ENCODE results near the gene C1orf159.
"Not testable (repeated sequence)": the region's sequence is repeated elsewhere in the genome, so short reads cannot be mapped to it uniquely, and the experiment has no call there.

Gene C1orf159

DNA sequence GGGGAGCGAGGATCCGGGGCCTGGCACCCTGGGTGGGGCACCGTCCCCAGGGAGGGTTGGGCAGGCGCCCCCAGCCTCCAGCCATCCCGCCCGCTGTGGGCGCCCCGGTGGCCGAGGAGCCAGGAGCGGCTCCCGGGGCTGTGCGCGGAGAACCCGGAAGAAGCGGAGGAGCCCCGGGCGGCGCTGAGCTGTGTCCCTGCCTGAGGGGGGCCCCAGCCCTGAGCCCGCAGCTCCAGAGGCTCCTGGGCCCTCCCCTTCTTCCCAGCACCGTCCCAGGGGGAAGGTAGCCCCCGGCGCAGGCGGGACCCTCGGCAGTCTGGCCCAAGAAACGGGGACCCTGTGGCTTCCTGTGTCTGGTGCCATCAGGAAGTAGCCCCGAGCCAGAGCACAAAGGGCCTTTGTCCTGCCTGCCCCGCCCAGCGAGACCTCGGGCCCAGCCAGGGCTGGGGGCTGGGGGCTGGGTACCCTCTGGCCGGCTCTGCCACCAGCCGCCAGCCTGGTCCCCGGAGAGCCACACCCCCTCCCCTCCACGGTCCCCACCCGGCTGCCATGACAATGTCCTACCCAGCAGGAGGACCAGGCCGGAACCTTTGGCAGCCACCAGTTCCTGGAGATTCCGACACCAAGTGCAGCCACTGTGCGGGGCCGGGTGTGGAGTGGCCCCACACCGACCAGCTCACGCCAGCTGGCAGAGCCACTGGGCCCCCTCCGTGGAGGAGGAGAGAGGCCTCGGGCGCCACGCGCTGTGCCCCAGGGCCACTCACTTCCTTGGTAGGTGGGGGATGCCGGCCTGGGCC, 42.2 kb upstream of the C1orf159 start:
- H3K4me1 ChIP-seq (ENCODE audit: control insufficient read depth, insufficient read depth, low read length): peaks cover 12% of the 10 kb centered on the region
- H3K36me3 ChIP-seq (ENCODE audit: control insufficient read depth, insufficient read depth, low read length): no peaks in the 10 kb centered on the region; the same call in 1 of the 2 replicates
- no peaks in the 10 kb centered on the region for H3K9me3 ChIP-seq (ENCODE audit: control insufficient read depth, insufficient read depth, low read length)
- peak overlapping the region; percentile 24; the same call in 1 of the 2 replicates for H3K4me3 ChIP-seq (ENCODE audit: low read length)
- H3K27ac ChIP-seq (ENCODE audit: low read length): no peak overlapping the region
- DNase-seq (ENCODE audit: low read depth, low spot score): no peak
- no CpG with 5 or more reads among the region's 46 CpGs for WGBS (ENCODE audit: insufficient coverage, insufficient read length)
- no peaks in the 10 kb centered on the region for H3K27me3 ChIP-seq (ENCODE audit: control insufficient read depth, insufficient read depth, low read length)

DNA sequence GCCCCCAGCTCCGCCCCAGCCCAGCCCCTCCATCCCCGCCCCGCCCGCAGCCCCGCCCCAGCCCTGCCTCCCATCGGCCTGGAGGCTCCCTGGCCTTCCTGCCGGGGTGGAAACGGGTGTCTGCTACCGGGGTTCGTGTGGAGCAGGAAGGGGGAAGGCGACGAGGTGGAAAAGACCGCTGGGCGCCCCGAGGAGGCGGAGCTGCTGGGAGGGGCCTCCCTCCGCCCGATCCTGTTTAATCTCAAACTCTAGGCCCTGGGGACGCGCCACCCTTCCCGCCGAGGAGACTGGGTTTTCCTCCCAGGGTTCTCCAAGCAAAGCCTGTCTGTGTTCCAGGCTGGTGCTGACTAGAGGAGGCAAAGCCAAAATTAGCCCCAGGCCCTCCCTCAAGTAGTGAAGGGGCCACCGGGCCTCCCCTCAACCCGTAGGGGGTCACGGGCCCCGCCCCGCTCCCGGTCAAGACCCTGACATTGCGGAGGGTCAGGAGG, 41.6 kb upstream of the C1orf159 start:
- WGBS (ENCODE audit: insufficient coverage, insufficient read length): no CpG with 5 or more reads among the region's 29 CpGs
- H3K9me3 ChIP-seq (ENCODE audit: control insufficient read depth, insufficient read depth, low read length): no peaks in the 10 kb centered on the region
- peaks cover 7% of the 10 kb centered on the region for H3K4me1 ChIP-seq (ENCODE audit: control insufficient read depth, insufficient read depth, low read length)
- H3K27me3 ChIP-seq (ENCODE audit: control insufficient read depth, insufficient read depth, low read length): no peaks in the 10 kb centered on the region
- H3K36me3 ChIP-seq (ENCODE audit: control insufficient read depth, insufficient read depth, low read length): no peaks in the 10 kb centered on the region; the same call in 1 of the 2 replicates
- H3K27ac ChIP-seq (ENCODE audit: low read length): no peak overlapping the region
- H3K4me3 ChIP-seq (ENCODE audit: low read length): peak overlapping the region; percentile 24; the same call in 1 of the 2 replicates
- no peak for DNase-seq (ENCODE audit: low read depth, low spot score)

- no peaks in the 10 kb centered on the region; the same call in 1 of the 2 replicates for H3K36me3 ChIP-seq (ENCODE audit: control insufficient read depth, insufficient read depth, low read length)
- H3K27ac ChIP-seq (ENCODE audit: low read length): no peak overlapping the region
- no peaks in the 10 kb centered on the region for H3K9me3 ChIP-seq (ENCODE audit: control insufficient read depth, insufficient read depth, low read length)
- H3K27me3 ChIP-seq (ENCODE audit: control insufficient read depth, insufficient read depth, low read length): no peaks in the 10 kb centered on the region
- DNase-seq (ENCODE audit: low read depth, low spot score): no peak
- no CpG with 5 or more reads among the region's 9 CpGs for WGBS (ENCODE audit: insufficient coverage, insufficient read length)
- peaks cover 3% of the 10 kb centered on the region for H3K4me1 ChIP-seq (ENCODE audit: control insufficient read depth, insufficient read depth, low read length)
- no peak overlapping the region for H3K4me3 ChIP-seq (ENCODE audit: low read length)
Measured at GRCh38 chr1:1157033-1157365, 41.1 kb upstream of the C1orf159 start.

DNA sequence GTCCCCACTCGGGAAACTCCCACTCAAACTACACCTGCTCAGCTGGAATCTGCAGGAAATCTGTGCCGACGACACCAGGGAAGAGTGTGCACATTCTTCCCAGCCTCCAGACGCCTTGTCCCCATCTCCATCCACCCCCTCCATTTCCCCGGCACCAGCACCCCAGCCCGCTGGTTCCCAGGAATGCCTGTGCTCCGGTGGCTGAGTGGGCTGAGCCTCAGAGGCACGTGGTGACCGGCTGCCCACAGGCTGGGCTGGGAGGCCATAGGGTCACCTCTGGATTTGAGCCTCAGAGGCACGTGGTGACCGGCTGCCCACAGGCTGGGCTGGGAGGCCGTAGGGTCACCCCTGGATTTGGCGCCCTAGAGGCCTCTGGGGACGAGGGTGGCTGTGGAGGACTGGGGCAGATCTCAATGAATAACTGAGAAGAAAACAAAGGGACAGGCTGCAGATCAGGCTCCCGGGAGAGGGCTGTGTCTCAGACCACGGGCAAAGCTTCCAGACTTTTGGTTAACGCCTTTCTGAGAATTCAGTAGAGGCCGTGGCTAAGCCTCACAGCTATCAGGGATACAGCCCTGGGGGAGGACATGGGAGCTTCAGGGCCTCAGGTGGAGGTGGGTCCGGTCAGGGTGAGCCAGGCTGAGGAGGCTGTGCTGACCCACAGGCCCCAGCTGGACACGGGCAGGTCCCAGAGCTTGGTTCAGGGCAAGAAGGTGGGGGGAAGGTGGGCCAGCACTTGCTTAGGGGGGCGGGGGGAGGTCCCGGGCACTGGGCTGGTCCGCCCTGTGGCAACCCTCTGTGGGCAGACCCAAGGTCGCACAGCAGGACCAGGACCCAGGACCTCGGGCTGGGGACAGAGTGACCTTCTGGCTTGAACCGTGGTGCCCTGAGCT, 40.5 kb upstream of the C1orf159 start:
- Histone ChIP-seq H3K4me3 (ENCODE audit: low read length) (no peak overlapping the region), H3K4me1 (ENCODE audit: control insufficient read depth, insufficient read depth, low read length) (peaks cover 3% of the 10 kb centered on the region), H3K27ac (ENCODE audit: low read length) (no peak overlapping the region), H3K36me3 (ENCODE audit: control insufficient read depth, insufficient read depth, low read length) (no peaks in the 10 kb centered on the region; the same call in 1 of the 2 replicates), H3K27me3 (ENCODE audit: control insufficient read depth, insufficient read depth, low read length) (no peaks in the 10 kb centered on the region), H3K9me3 (ENCODE audit: control insufficient read depth, insufficient read depth, low read length) (no peaks in the 10 kb centered on the region)
- DNase-seq (ENCODE audit: low read depth, low spot score): no peak
- WGBS (ENCODE audit: insufficient coverage, insufficient read length): no CpG with 5 or more reads among the region's 26 CpGs

GRCh38 chr1:1155258-1155657, 39.4 kb upstream of the C1orf159 start:
- no CpG with 5 or more reads among the region's 10 CpGs for WGBS (ENCODE audit: insufficient coverage, insufficient read length)
- no peak for DNase-seq (ENCODE audit: low read depth, low spot score)
- no peak overlapping the region for H3K4me3 ChIP-seq (ENCODE audit: low read length)
- no peaks in the 10 kb centered on the region for H3K9me3 ChIP-seq (ENCODE audit: control insufficient read depth, insufficient read depth, low read length)
- peaks cover 1% of the 10 kb centered on the region for H3K4me1 ChIP-seq (ENCODE audit: control insufficient read depth, insufficient read depth, low read length)
- H3K27ac ChIP-seq (ENCODE audit: low read length): no peak overlapping the region
- no peaks in the 10 kb centered on the region; the same call in 1 of the 2 replicates for H3K36me3 ChIP-seq (ENCODE audit: control insufficient read depth, insufficient read depth, low read length)
- no peaks in the 10 kb centered on the region for H3K27me3 ChIP-seq (ENCODE audit: control insufficient read depth, insufficient read depth, low read length)

- peaks cover 1% of the 10 kb centered on the region for H3K4me1 ChIP-seq (ENCODE audit: control insufficient read depth, insufficient read depth, low read length)
- H3K36me3 ChIP-seq (ENCODE audit: control insufficient read depth, insufficient read depth, low read length): no peaks in the 10 kb centered on the region; the same call in 1 of the 2 replicates
- no peaks in the 10 kb centered on the region for H3K9me3 ChIP-seq (ENCODE audit: control insufficient read depth, insufficient read depth, low read length)
- H3K4me3 ChIP-seq (ENCODE audit: low read length): no peak overlapping the region
- no peak for DNase-seq (ENCODE audit: low read depth, low spot score)
- WGBS (ENCODE audit: insufficient coverage, insufficient read length): no CpG with 5 or more reads among the region's 4 CpGs
- no peak overlapping the region for H3K27ac ChIP-seq (ENCODE audit: low read length)
- H3K27me3 ChIP-seq (ENCODE audit: control insufficient read depth, insufficient read depth, low read length): no peaks in the 10 kb centered on the region
Measured at GRCh38 chr1:1153874-1154273, 38.0 kb upstream of the C1orf159 start.

GRCh38 chr1:1153215-1153614, 37.3 kb upstream of the C1orf159 start:
- DNase-seq (ENCODE audit: low read depth, low spot score); H3K9me3 ChIP-seq (ENCODE audit: control insufficient read depth, insufficient read depth, low read length); H3K4me3 ChIP-seq (ENCODE audit: low read length); H3K36me3 ChIP-seq (ENCODE audit: control insufficient read depth, insufficient read depth, low read length); H3K27ac ChIP-seq (ENCODE audit: low read length); H3K4me1 ChIP-seq (ENCODE audit: control insufficient read depth, insufficient read depth, low read length); H3K27me3 ChIP-seq (ENCODE audit: control insufficient read depth, insufficient read depth, low read length): not testable (repeated sequence)
- WGBS (ENCODE audit: insufficient coverage, insufficient read length): no CpG with 5 or more reads among the region's 14 CpGs

GRCh38 chr1:1152431-1152830, 36.5 kb upstream of the C1orf159 start:
- no CpG with 5 or more reads among the region's 13 CpGs for WGBS (ENCODE audit: insufficient coverage, insufficient read length)
- not testable (repeated sequence) for H3K27me3 ChIP-seq (ENCODE audit: control insufficient read depth, insufficient read depth, low read length); H3K9me3 ChIP-seq (ENCODE audit: control insufficient read depth, insufficient read depth, low read length); DNase-seq (ENCODE audit: low read depth, low spot score); H3K27ac ChIP-seq (ENCODE audit: low read length); H3K4me3 ChIP-seq (ENCODE audit: low read length); H3K4me1 ChIP-seq (ENCODE audit: control insufficient read depth, insufficient read depth, low read length); H3K36me3 ChIP-seq (ENCODE audit: control insufficient read depth, insufficient read depth, low read length)

GRCh38 chr1:1151306-1151705, 35.4 kb upstream of the C1orf159 start:
- no peaks in the 10 kb centered on the region for H3K9me3 ChIP-seq (ENCODE audit: control insufficient read depth, insufficient read depth, low read length)
- WGBS (ENCODE audit: insufficient coverage, insufficient read length): no CpG with 5 or more reads among the region's 21 CpGs
- H3K27me3 ChIP-seq (ENCODE audit: control insufficient read depth, insufficient read depth, low read length): no peaks in the 10 kb centered on the region
- DNase-seq (ENCODE audit: low read depth, low spot score): no peak
- no peaks in the 10 kb centered on the region; the same call in 1 of the 2 replicates for H3K36me3 ChIP-seq (ENCODE audit: control insufficient read depth, insufficient read depth, low read length)
- no peak overlapping the region for H3K27ac ChIP-seq (ENCODE audit: low read length)
- no peaks in the 10 kb centered on the region for H3K4me1 ChIP-seq (ENCODE audit: control insufficient read depth, insufficient read depth, low read length)
- H3K4me3 ChIP-seq (ENCODE audit: low read length): no peak overlapping the region

GRCh38 chr1:1150100-1150499, 34.2 kb upstream of the C1orf159 start:
- DNase-seq (ENCODE audit: low read depth, low spot score): no peak
- Histone ChIP-seq H3K27me3 (ENCODE audit: control insufficient read depth, insufficient read depth, low read length) (no peaks in the 10 kb centered on the region), H3K36me3 (ENCODE audit: control insufficient read depth, insufficient read depth, low read length) (no peaks in the 10 kb centered on the region; the same call in 1 of the 2 replicates), H3K27ac (ENCODE audit: low read length) (no peak overlapping the region), H3K4me1 (ENCODE audit: control insufficient read depth, insufficient read depth, low read length) (no peaks in the 10 kb centered on the region), H3K4me3 (ENCODE audit: low read length) (no peak overlapping the region), H3K9me3 (ENCODE audit: control insufficient read depth, insufficient read depth, low read length) (no peaks in the 10 kb centered on the region)
- WGBS (ENCODE audit: insufficient coverage, insufficient read length): no CpG with 5 or more reads among the region's 12 CpGs

All from iPS DF 6.9 (cell line).